Gastrocnemius medialis (tissue), 4 donors: ENCODE data around the gene HSPA8. TPM values are rescaled to one million over a fixed set of nuclear protein-coding genes. Genes with fewer than 3 reads are reported as not detected.
"Not testable (repeated sequence)": the region's sequence is repeated elsewhere in the genome, so short reads cannot be mapped to it uniquely, and the experiment has no call there.

ENCODE experiments used
- ATAC-seq, 2 donors: fragments of 150-250 bp; one replicate each; pipeline ENCODE4 v1.9.1; 2016
- DNase-seq, 2 donors: peaks; one replicate each; pipeline ENCODE4 v3.0.0-alpha.2; 2019
- H3K27ac ChIP-seq, 4 donors: fragments of 200-600 bp; sonication (generic); 1 replicate in 1 of 4; 2 replicates in 3 of 4; pipeline ENCODE4 v1.5.1; 2016 to 2018; ENCODE audit warnings: mild to moderate bottlenecking in 2 of 4, moderate library complexity in 1 of 4
- H3K27me3 ChIP-seq, 3 donors: fragments of 200-600 bp; sonication (generic) in 2 of 3; 1 replicate in 1 of 3; 2 replicates in 2 of 3; pipeline versions ENCODE4 v1.5.1 to v1.6.0; 2016 to 2019; ENCODE audit warnings: mild to moderate bottlenecking in 1 of 3, moderate library complexity in 1 of 3
- H3K36me3 ChIP-seq, 2 donors: fragments of 200-600 bp; sonication (generic) in 1 of 2; one replicate each; pipeline ENCODE4 v1.5.1; 2017 to 2018
- H3K4me1 ChIP-seq, 2 donors: fragments of 200-600 bp; sonication (generic) in 1 of 2; one replicate each; pipeline ENCODE4 v1.5.1; 2016 to 2017; ENCODE audit warnings: mild to moderate bottlenecking in 2 of 2
- H3K4me3 ChIP-seq, 4 donors: fragments of 200-600 bp; sonication (generic) in 3 of 4; 1 replicate in 1 of 4; 2 replicates in 3 of 4; pipeline ENCODE4 v1.5.1; 2016 to 2019; ENCODE audit warnings: mild to moderate bottlenecking in 2 of 4
- H3K9me3 ChIP-seq, 3 donors: fragments of 200-600 bp; sonication (generic) in 2 of 3; 1 replicate in 1 of 3; 2 replicates in 2 of 3; pipeline ENCODE4 v1.5.1; 2016 to 2019
- CTCF ChIP-seq, 5 experiments: fragments of 450-650 bp in 3 of 5; fragments of 200-600 bp in 2 of 5; sonication (generic) in 2 of 5; IDR thresholded peaks in 4 of 5; conservative IDR thresholded peaks in 1 of 5; 1 replicate in 4 of 5; 2 replicates in 1 of 5; pipeline ENCODE4 v1.5.1; 2016 to 2019; ENCODE audit warnings: antibody characterized with exemption in 5 of 5, mild to moderate bottlenecking in 3 of 5, moderate library complexity in 3 of 5
- POLR2A ChIP-seq, 2 donors: fragments of 450-650 bp; IDR thresholded peaks; one replicate each; pipeline ENCODE4 v1.6.1; 2017; ENCODE audit warnings: antibody characterized with exemption in 2 of 2, mild to moderate bottlenecking in 2 of 2, moderate library complexity in 2 of 2
- in situ Hi-C, 4 donors: fragments of 200-750 bp; cut with MboI; loops; one replicate each; pipeline versions ENCODE4 v1.15.0 to v1.8.0; 2017; ENCODE audit warnings: low sequenced_read_pairs in 4 of 4
- intact Hi-C: fragments of 100-400 bp; cut with DNase I; formaldehyde crosslinking; loops from one replicate; pipeline ENCODE4 v1.15.1; 2023; ENCODE audit warnings: low total_unique reads
- total RNA-seq, 4 donors: library from RNA; depleted of rRNA; stranded (reverse); fragments of >200 nt; gene quantifications; one replicate each; pipeline versions ENCODE4 v1.1.0 to v1.2.3, GENCODE V29; 2016

The HSPA8 gene
- total RNA-seq, 4 donors from 2014 or later: 1,017 to 1,596 (median 1,399) TPM

GRCh38 chr11:123062158-123062891 lies 389 bp upstream of the HSPA8 start:
- peak; percentile 83 to 86 for ATAC-seq
- Histone ChIP-seq H3K27me3 (no peaks in the 10 kb centered on the region), H3K4me3 (peak overlapping the region; percentile 88 to 99 (median 94)), H3K27ac (peak overlapping the region; percentile 97 to 99 (median 98)), H3K36me3 (peaks cover 13 to 37% of the 10 kb centered on the region in 2 donors), H3K4me1 (peaks cover 58 to 64% of the 10 kb centered on the region in 2 donors), H3K9me3 (no peaks in the 10 kb centered on the region)
- DNase-seq: peak; percentile 99
- intact Hi-C loops: no loop called here
- in situ Hi-C loops: no loop called here
- TF ChIP-seq CTCF (IDR thresholded peaks at IDR 0.05 in 4 of 5, conservative IDR thresholded peaks at IDR 0.05 in 1 of 5): no peak
- TF ChIP-seq POLR2A (IDR thresholded peaks at IDR 0.05): peak in 1 of 2 donors; percentile 54

- Histone ChIP-seq H3K4me1 (peaks cover 67 to 69% of the 10 kb centered on the region in 2 donors), H3K27ac (peak overlapping the region; percentile 97 to 99 (median 98)), H3K36me3 (peaks cover 16 to 56% of the 10 kb centered on the region in 2 donors), H3K27me3 (no peaks in the 10 kb centered on the region), H3K4me3 (peak overlapping the region; percentile 88 to 99 (median 94)), H3K9me3 (no peaks in the 10 kb centered on the region)
- no peak for ATAC-seq
- intact Hi-C loops (no loop called here), in situ Hi-C loops (no loop called here)
- TF ChIP-seq POLR2A (IDR thresholded peaks at IDR 0.05) (no peak), CTCF (IDR thresholded peaks at IDR 0.05 in 4 of 5, conservative IDR thresholded peaks at IDR 0.05 in 1 of 5) (no peak)
- no peak for DNase-seq
Observed at GRCh38 chr11:123060277-123061000, 1.5 kb downstream of the HSPA8 start.

GRCh38 chr11:123059041-123059920 lies 2.7 kb downstream of the HSPA8 start:
- ATAC-seq, H3K9me3 ChIP-seq, H3K27me3 ChIP-seq, DNase-seq, in situ Hi-C loops: not testable (repeated sequence)
- intact Hi-C loops: loop anchor here (10.0 kb wide), 1 partner anchor 194 kb away; no protein-coding TSS in a partner anchor
- Histone ChIP-seq H3K27ac (peak overlapping the region; percentile 37 to 99 (median 76)), H3K36me3 (peaks cover 16 to 68% of the 10 kb centered on the region in 2 donors), H3K4me1 (peaks cover 63 to 69% of the 10 kb centered on the region in 2 donors), H3K4me3 (peak overlapping the region; percentile 88 to 99 (median 94))

GRCh38 chr11:123057661-123058305 lies 4.2 kb downstream of the HSPA8 start:
- peaks cover 54 to 65% of the 10 kb centered on the region in 2 donors for H3K4me1 ChIP-seq
- H3K36me3 ChIP-seq: peaks cover 16 to 80% of the 10 kb centered on the region in 2 donors
- ATAC-seq: no peak
- no peak for TF ChIP-seq POLR2A (IDR thresholded peaks at IDR 0.05)
- no peak for TF ChIP-seq CTCF (IDR thresholded peaks at IDR 0.05 in 4 of 5, conservative IDR thresholded peaks at IDR 0.05 in 1 of 5)
- H3K9me3 ChIP-seq: no peaks in the 10 kb centered on the region
- H3K27me3 ChIP-seq: no peaks in the 10 kb centered on the region
- peak overlapping the region in 3 of 4 donors; percentile 5 to 99 (median 53) for H3K27ac ChIP-seq
- DNase-seq: no peak
- intact Hi-C loops: loop anchor here (10.0 kb wide), 1 partner anchor 193 kb away; no protein-coding TSS in a partner anchor
- in situ Hi-C loops: no loop called here
- no peak overlapping the region for H3K4me3 ChIP-seq
